ENCODE measurements around the gene SYF2.

The SYF2 gene

DNA sequence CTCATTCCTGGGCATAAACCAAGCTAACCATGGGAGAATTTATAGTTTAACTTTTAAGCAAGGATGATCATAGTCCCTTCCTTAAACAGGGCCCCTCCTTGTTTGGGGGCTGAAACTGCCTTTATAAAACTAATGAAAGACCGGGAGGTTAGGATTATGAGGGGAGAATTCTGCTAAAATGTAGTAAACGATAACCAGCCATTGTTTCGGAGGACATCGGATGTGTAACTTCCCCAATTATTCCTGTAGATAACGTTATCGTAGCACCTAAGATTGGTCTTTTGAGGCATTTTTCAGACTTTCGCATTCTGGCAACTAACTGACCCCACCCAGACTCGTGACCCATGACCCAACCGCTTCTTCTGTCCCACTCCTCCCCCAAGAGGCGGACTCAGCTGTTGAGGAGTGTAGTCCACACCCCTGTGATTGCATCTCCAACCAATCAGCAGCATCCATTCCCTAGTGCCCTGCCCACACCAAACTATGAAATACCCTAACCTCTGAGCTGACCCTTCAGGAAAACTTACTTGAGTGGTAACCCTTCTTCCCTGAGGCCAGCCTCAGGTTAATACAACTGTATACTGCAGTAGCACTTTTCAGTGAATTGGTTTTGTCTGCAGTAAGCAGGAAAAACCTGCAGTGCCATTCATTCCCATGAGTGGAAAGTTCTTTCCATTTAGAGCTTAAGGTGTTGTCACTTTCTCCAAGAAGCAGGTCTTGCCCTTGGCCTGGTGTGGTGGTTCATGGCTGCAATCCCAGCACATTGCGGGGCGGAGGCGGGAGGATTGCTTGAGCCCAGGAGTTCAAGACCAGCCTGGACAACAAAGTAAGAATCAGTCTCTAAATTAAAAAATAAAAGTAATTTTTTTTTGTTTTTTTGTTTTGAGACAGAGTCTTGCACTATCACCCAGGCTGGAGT lies 823 bp upstream of the SYF2 start:
- Histone ChIP-seq H3K27ac (peak overlapping the region; percentile 81 to 93), H3K4me3 (peak overlapping the region; percentile 88)
- peak; percentile 84 for DNase-seq (ENCODE audit: low spot score)
- TF ChIP-seq, protein P1, sequence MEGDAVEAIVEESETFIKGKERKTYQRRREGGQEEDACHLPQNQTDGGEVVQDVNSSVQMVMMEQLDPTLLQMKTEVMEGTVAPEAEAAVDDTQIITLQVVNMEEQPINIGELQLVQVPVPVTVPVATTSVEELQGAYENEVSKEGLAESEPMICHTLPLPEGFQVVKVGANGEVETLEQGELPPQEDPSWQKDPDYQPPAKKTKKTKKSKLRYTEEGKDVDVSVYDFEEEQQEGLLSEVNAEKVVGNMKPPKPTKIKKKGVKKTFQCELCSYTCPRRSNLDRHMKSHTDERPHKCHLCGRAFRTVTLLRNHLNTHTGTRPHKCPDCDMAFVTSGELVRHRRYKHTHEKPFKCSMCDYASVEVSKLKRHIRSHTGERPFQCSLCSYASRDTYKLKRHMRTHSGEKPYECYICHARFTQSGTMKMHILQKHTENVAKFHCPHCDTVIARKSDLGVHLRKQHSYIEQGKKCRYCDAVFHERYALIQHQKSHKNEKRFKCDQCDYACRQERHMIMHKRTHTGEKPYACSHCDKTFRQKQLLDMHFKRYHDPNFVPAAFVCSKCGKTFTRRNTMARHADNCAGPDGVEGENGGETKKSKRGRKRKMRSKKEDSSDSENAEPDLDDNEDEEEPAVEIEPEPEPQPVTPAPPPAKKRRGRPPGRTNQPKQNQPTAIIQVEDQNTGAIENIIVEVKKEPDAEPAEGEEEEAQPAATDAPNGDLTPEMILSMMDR (IDR thresholded peaks at IDR 0.05), result no peak

DNA sequence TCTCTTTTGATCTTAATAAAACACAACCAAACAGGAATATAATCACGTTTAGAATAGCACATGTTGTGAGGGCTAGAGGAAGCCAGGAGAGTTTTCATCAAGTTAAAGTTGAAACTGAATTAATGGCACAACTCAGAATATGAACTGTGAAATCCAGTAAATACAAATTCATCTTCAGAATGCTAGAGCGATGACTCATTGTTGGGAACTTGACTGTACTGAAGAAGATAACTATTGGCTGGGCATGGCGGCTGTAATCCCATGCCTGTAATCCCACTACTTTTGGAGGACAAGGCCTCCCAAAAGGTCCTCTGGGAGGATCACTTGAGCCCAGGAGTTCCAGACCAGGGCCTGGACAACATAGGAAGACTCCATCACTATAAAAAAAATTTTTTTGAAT lies 8.8 kb downstream of the SYF2 start:
- TF ChIP-seq, protein P1 (IDR thresholded peaks at IDR 0.05), result no peak
- Histone ChIP-seq H3K27ac (no peak overlapping the region), H3K4me3 (no peak overlapping the region)
- no peak for DNase-seq (ENCODE audit: low spot score)

DNA sequence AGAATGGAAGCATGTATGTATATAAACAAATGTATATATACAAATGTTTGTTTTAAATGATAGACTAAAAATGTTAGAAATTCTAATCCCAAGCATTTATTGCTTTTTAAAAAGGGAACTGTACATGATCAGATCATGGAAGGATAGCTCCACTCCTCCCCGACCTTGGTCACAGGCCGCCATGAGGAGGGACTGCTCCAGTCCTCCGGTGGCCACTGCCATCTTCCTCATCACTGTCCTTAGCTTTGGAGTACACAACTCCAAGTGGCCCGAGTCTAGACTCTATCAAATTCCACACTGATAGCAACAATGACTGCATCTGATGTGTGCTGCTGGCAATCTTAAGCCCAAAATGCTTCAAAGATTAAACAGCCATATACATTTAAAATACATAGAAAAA lies 9.7 kb downstream of the SYF2 start:
- no peak overlapping the region for H3K27ac ChIP-seq
- no peak for DNase-seq (ENCODE audit: low spot score)
- TF ChIP-seq, protein P1 (IDR thresholded peaks at IDR 0.05), result no peak
- H3K4me3 ChIP-seq, result no peak overlapping the region

DNA sequence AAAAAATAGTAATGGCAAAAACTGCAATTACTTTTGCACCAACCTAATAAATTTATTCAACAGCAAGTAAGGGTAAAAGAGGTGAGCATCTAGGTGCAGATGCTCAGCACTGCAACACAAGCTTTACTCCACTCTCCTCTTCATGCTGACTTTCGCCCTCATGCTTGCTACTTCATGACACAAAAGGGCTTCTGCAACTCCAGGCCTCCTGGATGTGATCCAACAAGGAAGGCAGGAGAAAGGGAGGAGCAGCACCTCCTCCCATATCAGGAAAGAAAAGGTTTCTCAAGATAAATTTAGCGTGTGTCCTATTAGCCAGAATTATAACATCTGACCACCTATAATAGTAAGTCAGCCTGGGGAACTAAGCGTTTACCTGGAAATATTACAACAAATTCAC lies 11.6 kb downstream of the SYF2 start:
- DNase-seq (ENCODE audit: low spot score), result no peak
- no peak overlapping the region for H3K4me3 ChIP-seq
- H3K27ac ChIP-seq, result no peak overlapping the region
- TF ChIP-seq, protein P1 (IDR thresholded peaks at IDR 0.05), result no peak

DNA sequence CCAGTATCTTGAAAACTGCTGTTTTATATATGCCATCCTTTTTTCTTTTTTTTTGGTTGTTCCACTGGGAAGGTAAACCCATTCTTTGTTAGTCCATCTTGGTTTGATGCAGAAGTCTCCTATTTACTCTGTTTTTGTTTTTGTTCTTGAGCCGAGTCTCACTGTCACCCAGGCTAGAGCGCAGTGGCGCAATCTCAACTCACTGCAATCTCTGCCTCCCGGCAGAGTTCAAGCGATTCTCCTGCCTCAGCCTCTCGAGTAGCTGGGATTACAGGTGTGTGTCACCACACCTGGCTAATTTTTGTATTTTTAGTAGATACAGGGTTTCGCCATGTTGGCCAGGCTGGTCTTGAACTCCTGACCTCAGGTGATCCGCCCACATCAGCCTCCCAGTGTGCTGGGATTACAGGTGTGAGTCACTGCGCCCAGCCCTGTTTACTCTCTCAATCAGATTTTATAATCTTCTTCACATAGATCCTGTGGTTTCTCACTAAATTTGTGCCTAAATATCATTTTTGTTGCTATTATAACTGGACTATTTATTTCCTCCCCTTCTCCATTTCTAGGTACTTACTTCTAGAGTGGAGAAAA lies 12.5 kb downstream of the SYF2 start:
- no peak overlapping the region for H3K27ac ChIP-seq
- TF ChIP-seq, protein P1 (IDR thresholded peaks at IDR 0.05), result no peak
- DNase-seq (ENCODE audit: low spot score), result no peak

DNA sequence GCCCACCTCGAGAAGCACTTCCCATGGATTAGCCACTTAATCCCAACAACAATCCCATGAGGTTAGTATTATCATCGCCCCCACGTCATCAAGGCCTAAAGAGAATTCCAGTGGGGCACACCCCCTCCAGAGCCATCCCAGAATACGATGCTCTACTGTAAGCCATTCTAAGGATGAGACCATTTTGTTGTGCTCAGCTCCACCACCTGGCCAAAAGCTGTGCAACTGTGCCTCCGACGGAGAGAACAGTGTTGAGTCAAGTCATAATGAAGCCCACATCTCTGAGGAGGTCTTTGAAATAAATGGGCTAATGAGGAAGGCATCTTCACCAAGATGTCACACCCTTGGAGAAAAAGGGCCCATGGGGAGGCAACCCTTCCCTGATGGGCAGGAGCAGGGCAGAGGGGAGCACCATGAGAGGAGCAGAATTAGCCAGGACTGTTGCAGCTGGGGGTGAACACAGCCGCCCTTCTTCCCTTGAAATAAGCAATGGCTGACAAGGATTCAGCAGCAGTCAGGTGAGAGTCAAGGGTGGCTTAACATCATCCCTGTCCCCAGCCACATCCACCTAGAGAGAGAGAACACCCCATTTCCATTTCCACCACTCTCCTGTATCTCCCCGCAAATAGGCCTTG lies 14.6 kb downstream of the SYF2 start:
- Histone ChIP-seq H3K27ac (no peak overlapping the region), H3K4me3 (no peak overlapping the region)
- TF ChIP-seq, protein P1 (IDR thresholded peaks at IDR 0.05), result no peak
- peak; percentile 38 for DNase-seq (ENCODE audit: low spot score)

More for the DNA sequence above, 12.5 kb downstream of the SYF2 start:
- H3K4me3 ChIP-seq, result no peak overlapping the region
